Measurements from ENCODE around the gene ANKRD34A. TPM values are rescaled to one million over a fixed set of nuclear protein-coding genes. Genes with fewer than 3 reads are reported as not detected.

ANKRD34A gene
- total and polyA plus RNA-seq, 8 donors = 0.73 to 1.3 (median 0.91) TPM

DNA sequence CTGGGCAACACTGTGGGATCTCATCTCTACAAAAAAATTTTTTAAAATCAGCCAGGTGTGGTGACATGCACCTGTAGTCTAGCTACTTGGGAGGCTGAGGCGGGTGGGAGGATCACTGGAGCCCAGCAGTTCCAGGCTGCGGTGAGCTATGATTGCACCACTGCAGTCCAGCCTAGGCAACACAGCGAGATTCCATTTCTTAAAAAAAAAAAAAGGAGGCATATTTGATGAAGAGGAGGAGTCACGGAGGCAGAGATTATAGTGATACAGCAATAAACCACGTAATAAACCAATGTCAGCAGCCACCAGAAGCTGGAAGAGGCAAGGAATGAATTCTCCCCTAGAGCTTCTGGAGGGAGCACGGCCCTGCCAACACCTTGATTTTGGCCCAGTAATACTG lies 10.5 kb downstream of the ANKRD34A start:
- H3K27me3 ChIP-seq = no peaks in the 10 kb centered on the region
- H3K4me1 ChIP-seq = peaks cover 15 to 51% of the 10 kb centered on the region in 2 donors
- intact Hi-C loops (cut with DNase I) = no loop called here
- TF ChIP-seq, protein P1, sequence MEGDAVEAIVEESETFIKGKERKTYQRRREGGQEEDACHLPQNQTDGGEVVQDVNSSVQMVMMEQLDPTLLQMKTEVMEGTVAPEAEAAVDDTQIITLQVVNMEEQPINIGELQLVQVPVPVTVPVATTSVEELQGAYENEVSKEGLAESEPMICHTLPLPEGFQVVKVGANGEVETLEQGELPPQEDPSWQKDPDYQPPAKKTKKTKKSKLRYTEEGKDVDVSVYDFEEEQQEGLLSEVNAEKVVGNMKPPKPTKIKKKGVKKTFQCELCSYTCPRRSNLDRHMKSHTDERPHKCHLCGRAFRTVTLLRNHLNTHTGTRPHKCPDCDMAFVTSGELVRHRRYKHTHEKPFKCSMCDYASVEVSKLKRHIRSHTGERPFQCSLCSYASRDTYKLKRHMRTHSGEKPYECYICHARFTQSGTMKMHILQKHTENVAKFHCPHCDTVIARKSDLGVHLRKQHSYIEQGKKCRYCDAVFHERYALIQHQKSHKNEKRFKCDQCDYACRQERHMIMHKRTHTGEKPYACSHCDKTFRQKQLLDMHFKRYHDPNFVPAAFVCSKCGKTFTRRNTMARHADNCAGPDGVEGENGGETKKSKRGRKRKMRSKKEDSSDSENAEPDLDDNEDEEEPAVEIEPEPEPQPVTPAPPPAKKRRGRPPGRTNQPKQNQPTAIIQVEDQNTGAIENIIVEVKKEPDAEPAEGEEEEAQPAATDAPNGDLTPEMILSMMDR (IDR thresholded peaks at IDR 0.05) = no peak
- H3K9me3 ChIP-seq = no peaks in the 10 kb centered on the region
- H3K4me3 ChIP-seq = no peak overlapping the region
- H3K27ac ChIP-seq = no peak overlapping the region
- no peaks in the 10 kb centered on the region for H3K36me3 ChIP-seq
- DNase-seq = no peak
- ATAC-seq = no peak

DNA sequence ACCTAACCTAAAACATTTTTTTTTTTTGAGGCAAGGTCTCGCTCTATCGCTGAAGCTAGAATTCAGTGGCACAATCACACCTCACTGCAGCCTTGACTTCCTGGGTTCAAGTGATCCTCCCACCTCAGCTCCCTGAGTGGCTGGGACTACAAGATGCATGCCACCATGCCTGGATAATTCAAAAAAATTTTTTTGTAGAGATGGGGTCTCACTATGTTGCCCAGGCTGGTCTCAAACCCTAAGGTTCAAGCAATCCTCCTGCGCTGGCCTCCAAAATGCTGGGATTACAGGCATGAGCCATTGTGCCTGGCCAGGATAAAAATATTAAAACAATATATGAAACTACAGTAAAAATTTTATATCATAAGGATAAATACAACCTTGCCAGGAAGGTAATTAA lies 11.5 kb downstream of the ANKRD34A start:
- no peaks in the 10 kb centered on the region for H3K27me3 ChIP-seq
- H3K27ac ChIP-seq = no peak overlapping the region
- DNase-seq (no peak), ATAC-seq (no peak)
- no peaks in the 10 kb centered on the region for H3K36me3 ChIP-seq
- TF ChIP-seq, protein P1 (IDR thresholded peaks at IDR 0.05) = no peak
- H3K9me3 ChIP-seq = no peaks in the 10 kb centered on the region
- H3K4me3 ChIP-seq = no peak overlapping the region
- peaks cover 11 to 44% of the 10 kb centered on the region in 2 donors for H3K4me1 ChIP-seq
- intact Hi-C loops (cut with DNase I) = no loop called here

DNA sequence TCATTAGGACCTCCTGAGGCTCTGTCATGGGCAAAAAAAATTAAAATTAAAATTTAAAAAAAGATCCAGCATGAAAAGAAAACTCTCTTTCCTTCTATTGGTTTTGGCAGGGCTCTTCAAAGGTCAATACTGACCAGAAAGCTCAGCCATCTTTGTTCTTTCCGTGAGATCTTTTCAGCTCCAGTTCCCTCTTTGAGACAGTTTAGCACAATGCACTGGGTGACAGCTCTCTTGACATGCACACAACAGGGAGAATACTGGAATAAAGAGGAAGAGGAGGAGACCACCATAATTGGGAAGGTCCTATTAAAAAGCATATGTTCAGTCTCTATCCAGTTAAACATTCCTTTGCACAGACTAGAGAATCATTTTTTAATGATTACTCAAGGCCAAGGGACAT lies 12.8 kb downstream of the ANKRD34A start:
- H3K27me3 ChIP-seq = no peaks in the 10 kb centered on the region
- intact Hi-C loops (cut with DNase I) = no loop called here

DNA sequence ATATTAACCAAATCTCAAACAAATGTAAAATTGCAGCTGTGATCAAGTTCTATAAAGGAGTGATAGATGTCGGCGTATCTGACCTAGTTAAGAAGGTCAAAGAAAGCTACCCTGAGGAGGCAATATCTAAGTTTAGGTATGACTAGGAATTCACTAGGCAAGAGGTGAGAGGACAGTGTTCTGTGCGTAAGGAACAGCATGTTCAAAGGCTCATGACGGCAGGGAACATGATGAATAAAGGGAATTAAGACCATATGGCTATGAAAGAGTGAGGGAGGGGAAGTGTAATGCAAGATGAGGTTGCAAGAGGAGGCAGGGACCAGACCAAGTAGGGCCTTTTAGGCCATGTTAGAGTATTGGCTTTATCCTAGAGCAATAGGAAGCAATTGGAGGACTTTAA lies 15.2 kb downstream of the ANKRD34A start:
- ATAC-seq (no peak), DNase-seq (no peak)
- H3K9me3 ChIP-seq = no peaks in the 10 kb centered on the region
- H3K36me3 ChIP-seq = no peaks in the 10 kb centered on the region
- no peak overlapping the region for H3K4me3 ChIP-seq
- peaks cover 0 to 13% of the 10 kb centered on the region in 2 donors for H3K4me1 ChIP-seq
- TF ChIP-seq, protein P1 (IDR thresholded peaks at IDR 0.05) = no peak
- no peaks in the 10 kb centered on the region for H3K27me3 ChIP-seq
- no peak overlapping the region for H3K27ac ChIP-seq
- intact Hi-C loops (cut with DNase I) = no loop called here

More for the DNA sequence above, 12.8 kb downstream of the ANKRD34A start:
- no peak overlapping the region for H3K27ac ChIP-seq
- H3K9me3 ChIP-seq = no peaks in the 10 kb centered on the region
- TF ChIP-seq, protein P1 (IDR thresholded peaks at IDR 0.05) = no peak
- DNase-seq (no peak), ATAC-seq (no peak)
- no peaks in the 10 kb centered on the region for H3K36me3 ChIP-seq
- H3K4me3 ChIP-seq = no peak overlapping the region
- H3K4me1 ChIP-seq = peaks cover 11 to 36% of the 10 kb centered on the region in 2 donors

DNA sequence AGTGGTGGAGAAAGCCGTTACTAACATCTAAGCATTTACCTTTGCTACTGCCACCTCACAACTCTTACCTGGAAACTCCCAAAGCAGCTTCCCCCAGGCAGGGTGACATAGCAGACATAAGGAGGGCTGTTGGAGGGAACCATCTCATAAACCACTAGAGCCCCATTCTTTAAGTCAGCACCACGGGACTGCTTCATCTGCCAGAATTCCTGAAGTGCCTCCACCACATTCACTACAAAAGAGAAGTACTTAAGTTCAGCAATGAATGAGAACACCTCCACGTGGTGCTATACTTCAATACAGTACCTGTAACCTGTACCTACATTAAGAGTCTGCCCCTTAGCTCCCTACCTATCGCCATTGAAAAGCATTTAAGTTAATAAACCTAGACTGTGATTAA lies 16.8 kb downstream of the ANKRD34A start:
- intact Hi-C loops (cut with DNase I) = no loop called here
- peak; percentile 67 for ATAC-seq
- H3K27me3 ChIP-seq = no peaks in the 10 kb centered on the region
- DNase-seq = no peak
- H3K4me1 ChIP-seq = peaks cover 0 to 4% of the 10 kb centered on the region in 2 donors
- H3K9me3 ChIP-seq = no peaks in the 10 kb centered on the region
- H3K4me3 ChIP-seq = no peak overlapping the region
- peaks cover 0 to 3% of the 10 kb centered on the region in 2 donors for H3K36me3 ChIP-seq
- TF ChIP-seq, protein P1 (IDR thresholded peaks at IDR 0.05) = no peak
- H3K27ac ChIP-seq = no peak overlapping the region

Data from left lung (tissue), 10 donors.